HCT116 (cell line): ENCODE measurements around the gene CFAP126. TPM values are rescaled to one million over a fixed set of nuclear protein-coding genes. Genes with fewer than 3 reads are reported as not detected.

Source experiments
- ATAC-seq: fragments of 200-7000 bp; cut with Tn5 transposase; 2 replicates; pipeline ENCODE4 v1.9.1; 2020; ENCODE audit warnings: mild to moderate bottlenecking, moderate library complexity
- BruUV-seq: library from RNA; stranded (reverse); fragments of 400-500 nt; replicated peaks from 2 replicates; lab custom pipeline; 2021; lab: Mats Ljungman, UMichigan
- CTCF ChIA-PET: fragments of 300-600 bp; sonication (Branson Sonifier 250); formaldehyde crosslinking; loops from one replicate; lab custom pipeline; 2021; ENCODE audit warnings: antibody characterized with exemption; lab: Charles Lee
- POLR2A ChIA-PET: fragments of 300-600, 350-600 bp; sonication (Branson Sonifier 250); formaldehyde crosslinking; loops from one replicate; lab custom pipeline; 2021; ENCODE audit warnings: antibody characterized with exemption; lab: Charles Lee
- RAD21 ChIA-PET, 2 experiments: fragments of 300-600 bp; sonication (Branson Sonifier 250); formaldehyde crosslinking; loops; one replicate each; lab custom pipeline; 2023; ENCODE audit warnings: low total read pairs in 2 of 2; ENCODE audit not compliant: uncharacterized antibody in 2 of 2, unreplicated experiment in 2 of 2, low non-redundant PET in 1 of 2; lab: Charles Lee
- DNase-seq: peaks from one replicate; pipeline ENCODE4 v3.0.0-alpha.2; 2010; ENCODE audit warnings: low read depth, low spot score
- H2AFZ ChIP-seq: fragments of 200-600 bp; shearing (Covaris generic), sonication (generic); 2 replicates; pipeline ENCODE4 v1.6.1; 2017; ENCODE audit warnings: low read depth, mixed run types, mixed read lengths, antibody characterized with exemption, low read length; ENCODE audit not compliant: poor library complexity, severe bottlenecking
- H3K27ac ChIP-seq: 2 replicates; pipeline ENCODE4 v1.5.1; 2012; ENCODE audit warnings: low read depth, low read length
- H3K27me3 ChIP-seq: fragments of 200-600 bp; sonication (generic); 2 replicates; pipeline ENCODE4 v1.6.1; 2016; ENCODE audit warnings: mixed run types, low read length, mixed read lengths; ENCODE audit not compliant: insufficient read depth
- H3K36me3 ChIP-seq, 2 experiments: fragments of 200-500 bp in 1 of 2; fragments of 200-600 bp in 1 of 2; sonication (Bioruptor generic) in 1 of 2; sonication (generic) in 1 of 2; 2 replicates each; pipeline versions ENCODE4 v1.5.1 to v1.6.1; 2014 to 2016; ENCODE audit warnings: low read length in 2 of 2, inconsistent platforms in 1 of 2, mixed read lengths in 1 of 2, mixed run types in 1 of 2; ENCODE audit not compliant: insufficient read depth in 2 of 2, control insufficient read depth in 1 of 2
- H3K4me1 ChIP-seq, 2 experiments: fragments of 200-600 bp in 1 of 2; sonication (generic) in 1 of 2; 2 replicates each; pipeline versions ENCODE4 v1.5.1 to v1.6.1; 2012 to 2017; ENCODE audit warnings: low read length in 2 of 2, inconsistent platforms in 1 of 2, mild to moderate bottlenecking in 1 of 2, mixed read lengths in 1 of 2, mixed run types in 1 of 2, moderate library complexity in 1 of 2; ENCODE audit not compliant: insufficient read depth in 2 of 2, control insufficient read depth in 1 of 2
- H3K4me2 ChIP-seq: fragments of 200-600 bp; sonication (generic); 2 replicates; pipeline ENCODE4 v1.6.1; 2017; ENCODE audit warnings: mixed run types, low read length, mixed read lengths
- H3K4me3 ChIP-seq, 2 experiments: fragments of 200-600 bp in 1 of 2; sonication (generic) in 1 of 2; replicated peaks in 1 of 2; 2 replicates each; pipeline ENCODE4 v1.5.1; 2011 to 2016; ENCODE audit warnings: low read length in 2 of 2, control low read depth in 1 of 2, low read depth in 1 of 2, mild to moderate bottlenecking in 1 of 2, mixed read lengths in 1 of 2, mixed run types in 1 of 2
- H3K79me2 ChIP-seq: fragments of 200-600 bp; sonication (generic); 2 replicates; pipeline ENCODE4 v1.6.1; 2017; ENCODE audit warnings: mild to moderate bottlenecking, mixed run types, low read length, moderate library complexity, mixed read lengths; ENCODE audit not compliant: insufficient read depth
- H3K9ac ChIP-seq: fragments of 200-600 bp; sonication (generic); 2 replicates; pipeline ENCODE4 v1.6.1; 2016; ENCODE audit warnings: low read length, mixed read lengths
- H3K9me2 ChIP-seq: fragments of 200-600 bp; sonication (generic), shearing (Covaris generic); 2 replicates; pipeline ENCODE4 v1.6.1; 2017; ENCODE audit warnings: mixed run types, mild to moderate bottlenecking, moderate library complexity; ENCODE audit not compliant: insufficient read depth
- H3K9me3 ChIP-seq, 2 experiments: fragments of 200-500 bp in 1 of 2; fragments of 200-600 bp in 1 of 2; sonication (Bioruptor generic) in 1 of 2; sonication (generic) in 1 of 2; 2 replicates each; pipeline ENCODE4 v1.6.1; 2014 to 2017; ENCODE audit warnings: low read length in 2 of 2, mixed read lengths in 2 of 2, inconsistent platforms in 1 of 2, low read depth in 1 of 2, mild to moderate bottlenecking in 1 of 2, mixed run types in 1 of 2, moderate library complexity in 1 of 2; ENCODE audit not compliant: control insufficient read depth in 1 of 2, insufficient read depth in 1 of 2
- H4K20me1 ChIP-seq: fragments of 200-600 bp; sonication (generic), shearing (Covaris generic); 2 replicates; pipeline ENCODE4 v1.6.1; 2017; ENCODE audit warnings: mixed run types, mild to moderate bottlenecking, moderate library complexity; ENCODE audit not compliant: insufficient read depth
- CBX3 ChIP-seq: IDR thresholded peaks from 2 replicates; pipeline ENCODE4 v1.6.1; 2012; ENCODE audit warnings: low read depth
- EGR1 ChIP-seq: IDR thresholded peaks from 2 replicates; pipeline ENCODE4 v1.6.1; 2012; ENCODE audit warnings: low read depth
- EZH2 ChIP-seq: fragments of 200-600 bp; sonication (generic); IDR thresholded peaks from 2 replicates; pipeline ENCODE4 v1.6.1; 2017; ENCODE audit warnings: antibody characterized with exemption, mixed run types
- FOSL1 ChIP-seq: IDR thresholded peaks from 2 replicates; pipeline ENCODE4 v1.6.1; 2012; ENCODE audit warnings: low read depth
- JUND ChIP-seq: IDR thresholded peaks from 2 replicates; pipeline ENCODE4 v1.6.1; 2012
- POLR2A ChIP-seq: IDR thresholded peaks from 2 replicates; pipeline ENCODE4 v1.7.0; 2011; ENCODE audit warnings: borderline replicate concordance; ENCODE audit not compliant: insufficient read depth, insufficient read length; ENCODE audit errors: extremely low read depth
- POLR2AphosphoS5 ChIP-seq: IDR thresholded peaks from 2 replicates; pipeline ENCODE4 v1.6.1; 2011; ENCODE audit warnings: mild to moderate bottlenecking, low read depth, low read length, moderate library complexity
- RAD21 ChIP-seq: IDR thresholded peaks from 2 replicates; pipeline ENCODE4 v1.6.1; 2012; ENCODE audit warnings: low read depth, mild to moderate bottlenecking
- SRF ChIP-seq: IDR thresholded peaks from 2 replicates; pipeline ENCODE4 v1.6.1; 2012; ENCODE audit warnings: low read depth
- YY1 ChIP-seq: IDR thresholded peaks from 2 replicates; pipeline ENCODE4 v1.6.1; 2011; ENCODE audit warnings: low read length, low read depth, moderate library complexity, mild to moderate bottlenecking; ENCODE audit not compliant: insufficient replicate concordance; ENCODE audit errors: extremely low read depth
- ZNF274 ChIP-seq: fragments of 200-500 bp; sonication (Bioruptor generic); IDR thresholded peaks from 2 replicates; pipeline ENCODE4 v1.6.1; 2014; ENCODE audit warnings: mild to moderate bottlenecking, low read depth, low read length, inconsistent platforms
- intact Hi-C: fragments of 100-400 bp; cut with micrococcal nuclease; formaldehyde crosslinking; loops from 2 replicates; pipeline ENCODE4 v1.10.0; 2022
- total RNA-seq: library from RNA; stranded (reverse); gene quantifications from one replicate; pipeline ENCODE4 v1.2.1, GENCODE V29; 2021; ENCODE audit not compliant: unreplicated experiment
- TF ChIP-seq, protein P1 (sequence below): IDR thresholded peaks from 2 replicates; pipeline ENCODE4 v1.6.1; 2012
- TF ChIP-seq, protein P2 (sequence below): IDR thresholded peaks from 2 replicates; pipeline ENCODE4 v1.6.1; 2012

The CFAP126 gene
- total RNA-seq, 1 experiment from 2014 or later: not detected

DNA sequence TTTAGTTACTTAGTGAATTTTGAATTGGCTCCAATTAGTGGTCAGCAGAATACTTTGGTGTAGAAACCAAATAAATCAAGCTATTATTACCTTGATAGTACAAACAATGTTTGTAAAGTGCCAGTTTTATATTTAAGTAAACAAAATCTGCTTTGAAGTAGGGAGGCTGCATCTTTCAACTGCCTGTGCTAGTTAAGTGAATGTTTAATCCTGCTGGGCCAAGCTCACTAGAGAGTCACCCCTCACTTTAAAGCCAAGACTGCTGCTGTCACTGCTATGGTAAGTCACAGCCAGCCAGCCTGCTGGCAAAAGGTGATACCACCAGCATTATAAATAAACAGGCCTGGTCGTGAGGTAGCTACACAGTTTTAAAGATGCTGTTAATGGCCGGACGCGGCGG lies 10.3 kb upstream of the CFAP126 start:
- no peak overlapping the region for H3K27ac ChIP-seq
- H3K4me2 ChIP-seq: no peak overlapping the region
- ChIA-PET CTCF (no interaction called here), POLR2A (interaction anchor here (1.2 kb wide), 1 partner anchor 12 kb away, joined by 3 read pairs; no protein-coding TSS in a partner anchor), RAD21 (no interaction called here)
- peaks cover 11 to 12% of the 10 kb centered on the region in 2 experiments for H3K4me1 ChIP-seq
- H3K36me3 ChIP-seq: no peaks in the 10 kb centered on the region
- H2AFZ ChIP-seq: no peak overlapping the region
- no TSS peak for BruUV-seq
- H3K79me2 ChIP-seq: no peaks in the 10 kb centered on the region
- no peak for ATAC-seq
- H3K9me2 ChIP-seq: no peaks in the 10 kb centered on the region
- DNase-seq: no peak
- H4K20me1 ChIP-seq: no peaks in the 10 kb centered on the region
- TF ChIP-seq, protein P1, sequence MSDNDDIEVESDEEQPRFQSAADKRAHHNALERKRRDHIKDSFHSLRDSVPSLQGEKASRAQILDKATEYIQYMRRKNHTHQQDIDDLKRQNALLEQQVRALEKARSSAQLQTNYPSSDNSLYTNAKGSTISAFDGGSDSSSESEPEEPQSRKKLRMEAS: no peak
- TF ChIP-seq YY1 (no peak), EZH2 (no peak), FOSL1 (no peak), POLR2A (no peak), JUND (no peak), POLR2AphosphoS5 (no peak), SRF (no peak), CBX3 (no peak), RAD21 (no peak), EGR1 (no peak), ZNF274 (no peak)
- TF ChIP-seq, protein P2, sequence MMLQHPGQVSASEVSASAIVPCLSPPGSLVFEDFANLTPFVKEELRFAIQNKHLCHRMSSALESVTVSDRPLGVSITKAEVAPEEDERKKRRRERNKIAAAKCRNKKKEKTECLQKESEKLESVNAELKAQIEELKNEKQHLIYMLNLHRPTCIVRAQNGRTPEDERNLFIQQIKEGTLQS: no peak
- no peak overlapping the region for H3K4me3 ChIP-seq
- H3K9ac ChIP-seq: no peak overlapping the region
- intact Hi-C loops: loop anchor here (5.0 kb wide), 1 partner anchor 696 kb away; no protein-coding TSS in a partner anchor
- H3K9me3 ChIP-seq: no peaks in the 10 kb centered on the region
- H3K27me3 ChIP-seq: no peaks in the 10 kb centered on the region
